ENCODE data around the gene SLITRK3.

DNA sequence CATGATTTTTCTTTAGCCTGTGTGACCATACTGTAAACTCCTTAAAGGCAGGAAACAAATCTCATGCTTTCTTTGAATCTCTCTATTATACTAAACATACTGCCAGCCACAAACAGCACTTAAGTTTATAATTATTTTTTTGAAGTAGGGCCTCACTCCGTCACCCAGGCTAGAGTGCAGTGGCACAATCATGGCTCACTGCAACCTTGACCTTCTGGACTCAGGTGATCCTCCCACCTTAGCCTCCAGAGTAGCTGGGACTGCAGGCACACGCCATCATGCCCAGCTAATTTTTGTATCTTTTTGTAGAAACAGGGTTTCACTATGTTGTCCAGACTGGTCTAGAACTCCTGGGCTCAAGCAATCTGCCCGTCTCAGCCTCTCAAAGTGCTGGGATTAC is 14.5 kb upstream of the SLITRK3 start:
- TF ChIP-seq, protein P1, sequence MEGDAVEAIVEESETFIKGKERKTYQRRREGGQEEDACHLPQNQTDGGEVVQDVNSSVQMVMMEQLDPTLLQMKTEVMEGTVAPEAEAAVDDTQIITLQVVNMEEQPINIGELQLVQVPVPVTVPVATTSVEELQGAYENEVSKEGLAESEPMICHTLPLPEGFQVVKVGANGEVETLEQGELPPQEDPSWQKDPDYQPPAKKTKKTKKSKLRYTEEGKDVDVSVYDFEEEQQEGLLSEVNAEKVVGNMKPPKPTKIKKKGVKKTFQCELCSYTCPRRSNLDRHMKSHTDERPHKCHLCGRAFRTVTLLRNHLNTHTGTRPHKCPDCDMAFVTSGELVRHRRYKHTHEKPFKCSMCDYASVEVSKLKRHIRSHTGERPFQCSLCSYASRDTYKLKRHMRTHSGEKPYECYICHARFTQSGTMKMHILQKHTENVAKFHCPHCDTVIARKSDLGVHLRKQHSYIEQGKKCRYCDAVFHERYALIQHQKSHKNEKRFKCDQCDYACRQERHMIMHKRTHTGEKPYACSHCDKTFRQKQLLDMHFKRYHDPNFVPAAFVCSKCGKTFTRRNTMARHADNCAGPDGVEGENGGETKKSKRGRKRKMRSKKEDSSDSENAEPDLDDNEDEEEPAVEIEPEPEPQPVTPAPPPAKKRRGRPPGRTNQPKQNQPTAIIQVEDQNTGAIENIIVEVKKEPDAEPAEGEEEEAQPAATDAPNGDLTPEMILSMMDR (IDR thresholded peaks at IDR 0.05; ENCODE audit: low read length) = no peak
- no peak for TF ChIP-seq EZH2 (IDR thresholded peaks at IDR 0.05; ENCODE audit: borderline replicate concordance, low read length)

Measured in OCI-LY1 (cell line).